HEK293 (cell line): ENCODE data around the gene SPIRE2.

Experiments
- CTCF ChIA-PET: fragments of 350-600 bp; formaldehyde crosslinking; extraction: SDS; loops from one replicate; lab custom pipeline; 2021; ENCODE audit warnings: antibody characterized with exemption; lab: Yijun Ruan, JAX
- POLR2A ChIA-PET: fragments of 300-600 bp; formaldehyde crosslinking; extraction: SDS; loops from one replicate; lab custom pipeline; 2020; ENCODE audit warnings: antibody characterized with exemption, inconsistent platforms; lab: Yijun Ruan, JAX
- H3K27ac ChIP-seq: fragments of 200-500 bp; sonication (Bioruptor generic); 2 replicates; pipeline ENCODE4 v1.5.1; 2014; ENCODE audit warnings: low read depth, low read length, control low read depth, inconsistent platforms; ENCODE audit errors: extremely low read depth
- H3K36me3 ChIP-seq, 2 experiments: fragments of 200-500 bp in 1 of 2; sonication (Bioruptor generic) in 1 of 2; 1 replicate in 1 of 2; 2 replicates in 1 of 2; pipeline ENCODE4 v1.5.1; 2014 to 2017; ENCODE audit warnings: inconsistent platforms in 2 of 2, low read length in 2 of 2; ENCODE audit not compliant: control insufficient read depth in 2 of 2, insufficient read depth in 1 of 2
- H3K4me1 ChIP-seq: fragments of 200-500 bp; sonication (Bioruptor generic); 2 replicates; pipeline ENCODE4 v1.5.1; 2014; ENCODE audit warnings: mild to moderate bottlenecking, low read length, inconsistent platforms; ENCODE audit not compliant: control insufficient read depth, insufficient read depth
- H3K4me3 ChIP-seq: 2 replicates; pipeline ENCODE4 v1.5.1; 2011; ENCODE audit warnings: low read depth, mild to moderate bottlenecking, control low read depth, low read length, moderate library complexity
- H3K9me3 ChIP-seq: fragments of 200-500 bp; sonication (Bioruptor generic); 2 replicates; pipeline ENCODE4 v1.5.1; 2014; ENCODE audit warnings: low read depth, low read length, inconsistent platforms; ENCODE audit not compliant: control insufficient read depth, insufficient read depth
- BCL11B ChIP-seq: fragments of 450-650 bp; formaldehyde crosslinking; IDR thresholded peaks from 2 replicates; pipeline ENCODE4 v1.5.1; 2016; ENCODE audit warnings: low read depth, missing biosample characterization, missing genetic modification characterization
- ELK4 ChIP-seq: IDR thresholded peaks from 2 replicates; pipeline ENCODE4 v1.6.1; 2011; ENCODE audit warnings: mild to moderate bottlenecking, low read depth, low read length, borderline replicate concordance
- GLI2 ChIP-seq: fragments of 450-650 bp; formaldehyde crosslinking; IDR thresholded peaks from 2 replicates; pipeline ENCODE4; 2017; ENCODE audit warnings: missing biosample characterization, missing genetic modification characterization, low read depth, borderline replicate concordance
- GLIS2 ChIP-seq: fragments of 450-650 bp; formaldehyde crosslinking; IDR thresholded peaks from 2 replicates; pipeline ENCODE4 v1.5.1; 2016; ENCODE audit warnings: missing biosample characterization, missing genetic modification characterization
- HOXD13 ChIP-seq: sonication (generic); formaldehyde crosslinking; IDR thresholded peaks from 2 replicates; pipeline ENCODE4 v1.8.0; 2022; ENCODE audit warnings: missing genetic modification reagents, borderline replicate concordance
- KLF16 ChIP-seq: fragments of 450-650 bp; formaldehyde crosslinking; IDR thresholded peaks from 2 replicates; pipeline ENCODE4 v1.5.1; 2017; ENCODE audit warnings: missing biosample characterization, missing genetic modification characterization
- PBX3 ChIP-seq: sonication (generic); formaldehyde crosslinking; IDR thresholded peaks from 2 replicates; pipeline ENCODE4 v1.8.1; 2022; ENCODE audit warnings: mild to moderate bottlenecking, moderate library complexity, missing genetic modification reagents
- PRDM1 ChIP-seq: fragments of 450-650 bp; formaldehyde crosslinking; IDR thresholded peaks from 2 replicates; pipeline ENCODE4; 2016; ENCODE audit warnings: missing biosample characterization, missing genetic modification characterization
- ZBTB48 ChIP-seq: fragments of 450-650 bp; formaldehyde crosslinking; IDR thresholded peaks from 2 replicates; pipeline ENCODE4 v1.5.1; 2016; ENCODE audit warnings: missing biosample characterization, missing genetic modification characterization
- ZBTB6 ChIP-seq: fragments of 450-650 bp; formaldehyde crosslinking; IDR thresholded peaks from 2 replicates; pipeline ENCODE4 v1.5.1; 2017; ENCODE audit warnings: missing biosample characterization, missing genetic modification characterization
- ZFP37 ChIP-seq: fragments of 450-650 bp; formaldehyde crosslinking; IDR thresholded peaks from 2 replicates; pipeline ENCODE4 v1.5.1; 2016; ENCODE audit warnings: missing biosample characterization, missing genetic modification characterization
- ZNF157 ChIP-seq: fragments of 450-650 bp; formaldehyde crosslinking; IDR thresholded peaks from 2 replicates; pipeline ENCODE4 v1.5.1; 2016; ENCODE audit warnings: missing biosample characterization, missing genetic modification characterization
- ZNF223 ChIP-seq: fragments of 450-650 bp; formaldehyde crosslinking; IDR thresholded peaks from 2 replicates; pipeline ENCODE4 v1.5.1; 2016; ENCODE audit warnings: missing biosample characterization, missing genetic modification characterization
- ZNF23 ChIP-seq: fragments of 450-650 bp; formaldehyde crosslinking; IDR thresholded peaks from 2 replicates; pipeline ENCODE4 v1.5.1; 2016; ENCODE audit warnings: missing biosample characterization, missing genetic modification characterization, borderline replicate concordance
- ZNF274 ChIP-seq, 2 experiments: fragments of 200-500 bp in 1 of 2; fragments of 450-650 bp in 1 of 2; sonication (Bioruptor generic) in 1 of 2; formaldehyde crosslinking in 1 of 2; IDR thresholded peaks; 2 replicates each; pipeline versions ENCODE4 v1.5.1 to v1.6.1; 2014 to 2016; ENCODE audit warnings: borderline replicate concordance in 1 of 2, inconsistent platforms in 1 of 2, low read length in 1 of 2, missing biosample characterization in 1 of 2, missing genetic modification characterization in 1 of 2
- ZNF311 ChIP-seq: fragments of 450-650 bp; formaldehyde crosslinking; IDR thresholded peaks from 2 replicates; pipeline ENCODE4 v1.5.1; 2017; ENCODE audit warnings: missing biosample characterization, missing genetic modification characterization, borderline replicate concordance
- ZNF37A ChIP-seq: fragments of 450-650 bp; IDR thresholded peaks from 2 replicates; pipeline ENCODE4 v1.5.1; 2018; ENCODE audit warnings: missing biosample characterization, missing genetic modification characterization
- ZNF394 ChIP-seq: fragments of 450-650 bp; formaldehyde crosslinking; IDR thresholded peaks from 2 replicates; pipeline ENCODE4 v1.5.1; 2016; ENCODE audit warnings: missing biosample characterization, missing genetic modification characterization, mild to moderate bottlenecking, moderate library complexity, borderline replicate concordance
- ZNF449 ChIP-seq: fragments of 450-650 bp; formaldehyde crosslinking; IDR thresholded peaks from 2 replicates; pipeline ENCODE4 v1.5.1; 2017; ENCODE audit warnings: missing biosample characterization, mild to moderate bottlenecking, missing genetic modification characterization, moderate library complexity
- ZNF473 ChIP-seq: fragments of 450-650 bp; formaldehyde crosslinking; IDR thresholded peaks from 2 replicates; pipeline ENCODE4 v1.5.1; 2017; ENCODE audit warnings: missing biosample characterization, missing genetic modification characterization
- ZNF514 ChIP-seq: fragments of 450-650 bp; formaldehyde crosslinking; IDR thresholded peaks from 2 replicates; pipeline ENCODE4 v1.5.1; 2016; ENCODE audit warnings: missing biosample characterization, missing genetic modification characterization
- ZNF530 ChIP-seq: fragments of 450-650 bp; formaldehyde crosslinking; IDR thresholded peaks from 2 replicates; pipeline ENCODE4 v1.5.1; 2016; ENCODE audit warnings: low read depth, missing biosample characterization, missing genetic modification characterization
- ZNF621 ChIP-seq: fragments of 450-650 bp; formaldehyde crosslinking; IDR thresholded peaks from 2 replicates; pipeline ENCODE4 v1.5.1; 2017; ENCODE audit warnings: missing biosample characterization, missing genetic modification characterization
- ZNF623 ChIP-seq: fragments of 450-650 bp; formaldehyde crosslinking; IDR thresholded peaks from 2 replicates; pipeline ENCODE4 v1.5.1; 2016; ENCODE audit warnings: missing biosample characterization, missing genetic modification characterization
- ZNF660 ChIP-seq: fragments of 450-650 bp; IDR thresholded peaks from 2 replicates; pipeline ENCODE4 v1.5.1; 2018; ENCODE audit warnings: missing biosample characterization, mild to moderate bottlenecking, missing genetic modification characterization
- ZNF768 ChIP-seq: fragments of 450-650 bp; formaldehyde crosslinking; IDR thresholded peaks from 2 replicates; pipeline ENCODE4 v1.5.1; 2018; ENCODE audit warnings: missing biosample characterization, mild to moderate bottlenecking, missing genetic modification characterization
- ZNF830 ChIP-seq: fragments of 450-650 bp; IDR thresholded peaks from 2 replicates; pipeline ENCODE4 v1.5.0; 2018; ENCODE audit warnings: missing biosample characterization, missing genetic modification characterization, low read depth, mild to moderate bottlenecking, moderate library complexity
- ZSCAN16 ChIP-seq: fragments of 450-650 bp; formaldehyde crosslinking; IDR thresholded peaks from 2 replicates; pipeline ENCODE4 v1.5.1; 2016; ENCODE audit warnings: missing biosample characterization, missing genetic modification characterization

SPIRE2 gene

GRCh38 chr16:89786474-89787364, 41.6 kb upstream of the SPIRE2 start (continued):
- TF ChIP-seq ZNF660 (tag by site-specific recombination) = no peak
- no peak for TF ChIP-seq ZNF623
- TF ChIP-seq KLF16 (tag by site-specific recombination) = no peak
- TF ChIP-seq ZNF223 (tag by site-specific recombination) = no peak

GRCh38 chr16:89787365-89787805, 40.9 kb upstream of the SPIRE2 start:
- TF ChIP-seq ZFP37 (tag by site-specific recombination) (no peak), GLI2 (tag by site-specific recombination) (no peak), GLIS2 (tag by site-specific recombination) (no peak), ZBTB6 (tag by site-specific recombination) (no peak), PRDM1 (tag by site-specific recombination) (no peak), ZNF394 (tag by site-specific recombination) (no peak), BCL11B (tag by site-specific recombination) (no peak), ZNF514 (tag by site-specific recombination) (no peak), ZNF830 (tag by site-specific recombination) (no peak), ZNF449 (no peak), ZNF157 (tag by site-specific recombination) (no peak), ZNF621 (tag by site-specific recombination) (no peak), ZNF274 (IDR thresholded peaks at IDR 0.05; ENCODE audit: low read length) (no peak), ZNF274 (tag by site-specific recombination; IDR thresholded peaks at IDR 0.05; ENCODE audit: borderline replicate concordance) (no peak), ZNF473 (tag by site-specific recombination) (no peak)
- no peak overlapping the region for H3K27ac ChIP-seq
- ChIA-PET CTCF (interaction anchor here (0.7 kb wide), 1 partner anchor 82 kb away, joined by 3 read pairs; no protein-coding TSS in a partner anchor), POLR2A (no interaction called here)
- H3K36me3 ChIP-seq = peaks cover 73 to 98% of the 10 kb centered on the region in 2 experiments
- no peaks in the 10 kb centered on the region for H3K9me3 ChIP-seq
- H3K4me3 ChIP-seq = no peak overlapping the region
- no peaks in the 10 kb centered on the region for H3K4me1 ChIP-seq

GRCh38 chr16:89791278-89791995, 36.8 kb upstream of the SPIRE2 start:
- POLR2A ChIA-PET = interaction anchor here (1.8 kb wide), 1 partner anchor 69 kb away, joined by 4 read pairs; no protein-coding TSS in a partner anchor
- Histone ChIP-seq H3K36me3 (peaks cover 65 to 93% of the 10 kb centered on the region in 2 experiments), H3K9me3 (no peaks in the 10 kb centered on the region), H3K4me3 (no peak overlapping the region), H3K4me1 (no peaks in the 10 kb centered on the region), H3K27ac (no peak overlapping the region)
- CTCF ChIA-PET = interaction anchor here (0.6 to 5.7 kb wide), 5 partner anchors 39 to 86 kb away, joined by 3 to 32 read pairs (median 3); no protein-coding TSS in a partner anchor
- no peak for TF ChIP-seq ZNF37A
- no peak for TF ChIP-seq ELK4
- no peak for TF ChIP-seq ZBTB48 (tag by site-specific recombination)
- TF ChIP-seq HOXD13 (CRISPR knock-in tag) = no peak
- TF ChIP-seq PBX3 (CRISPR knock-in tag) = no peak
- no peak for TF ChIP-seq ZNF311 (tag by site-specific recombination)
- no peak for TF ChIP-seq ZNF23
- no peak for TF ChIP-seq ZNF530
- no peak for TF ChIP-seq ZNF768 (tag by site-specific recombination)
- TF ChIP-seq ZSCAN16 (tag by site-specific recombination) = no peak
